Osteoblast (primary cell): Measurements from ENCODE around the gene ATOSA. TPM values are rescaled to one million over a fixed set of nuclear protein-coding genes. Genes with fewer than 3 reads are reported as not detected.

Source experiments
- DNase-seq: peaks from one replicate; pipeline ENCODE4 v3.0.0; 2011; ENCODE audit warnings: low spot score, mixed read lengths; ENCODE audit not compliant: insufficient read length; ENCODE audit errors: missing footprints
- H2AFZ ChIP-seq: 2 replicates; pipeline ENCODE4 v1.6.0; 2011; ENCODE audit warnings: mild to moderate bottlenecking, low read length
- H3K27ac ChIP-seq: 2 replicates; pipeline ENCODE4 v1.5.1; 2011; ENCODE audit warnings: mild to moderate bottlenecking, low read depth, low read length, moderate library complexity
- H3K27me3 ChIP-seq: 2 replicates; pipeline ENCODE4 v1.6.0; 2012; ENCODE audit warnings: mild to moderate bottlenecking, control low read depth, inconsistent platforms, low read length, moderate library complexity; ENCODE audit not compliant: insufficient read depth
- H3K36me3 ChIP-seq: 2 replicates; pipeline ENCODE4 v1.5.1; 2011; ENCODE audit warnings: mild to moderate bottlenecking, low read length, control low read depth, moderate library complexity; ENCODE audit not compliant: insufficient read depth
- H3K4me1 ChIP-seq: 2 replicates; pipeline ENCODE4 v1.5.1; 2011; ENCODE audit warnings: mild to moderate bottlenecking, low read length, control low read depth, moderate library complexity; ENCODE audit not compliant: insufficient read depth
- H3K4me2 ChIP-seq: 2 replicates; pipeline ENCODE4 v1.6.0; 2011; ENCODE audit warnings: mild to moderate bottlenecking, low read length; ENCODE audit not compliant: insufficient read depth
- H3K4me3 ChIP-seq: fragments of 200-600 bp; sonication (generic); 3 replicates; pipeline ENCODE4 v1.5.1; 2012; ENCODE audit warnings: mild to moderate bottlenecking, low read length, inconsistent platforms; ENCODE audit not compliant: insufficient read depth
- H3K79me2 ChIP-seq: 2 replicates; pipeline ENCODE4 v1.6.0; 2012; ENCODE audit warnings: mild to moderate bottlenecking, low read length, control low read depth, inconsistent platforms; ENCODE audit not compliant: insufficient read depth
- H3K9me3 ChIP-seq: 2 replicates; pipeline ENCODE4 v1.5.1; 2011; ENCODE audit warnings: low read depth, low read length, control low read depth
- H4K20me1 ChIP-seq: 2 replicates; pipeline ENCODE4 v1.6.0; 2012; ENCODE audit warnings: mild to moderate bottlenecking, low read length, control low read depth; ENCODE audit not compliant: insufficient read depth
- total RNA-seq: library from RNA; depleted of rRNA; stranded (reverse); fragments of >200 nt; gene quantifications from 2 replicates; pipeline ENCODE4 v1.2.3, GENCODE V29; 2012
- TF ChIP-seq, protein P1 (sequence below): IDR thresholded peaks from 2 replicates; pipeline ENCODE4 v1.5.1; 2011; ENCODE audit warnings: mild to moderate bottlenecking, low read depth, low read length, moderate library complexity; ENCODE audit errors: extremely low read depth

Gene ATOSA
- total RNA-seq, 1 donor = 34.4 TPM

DNA sequence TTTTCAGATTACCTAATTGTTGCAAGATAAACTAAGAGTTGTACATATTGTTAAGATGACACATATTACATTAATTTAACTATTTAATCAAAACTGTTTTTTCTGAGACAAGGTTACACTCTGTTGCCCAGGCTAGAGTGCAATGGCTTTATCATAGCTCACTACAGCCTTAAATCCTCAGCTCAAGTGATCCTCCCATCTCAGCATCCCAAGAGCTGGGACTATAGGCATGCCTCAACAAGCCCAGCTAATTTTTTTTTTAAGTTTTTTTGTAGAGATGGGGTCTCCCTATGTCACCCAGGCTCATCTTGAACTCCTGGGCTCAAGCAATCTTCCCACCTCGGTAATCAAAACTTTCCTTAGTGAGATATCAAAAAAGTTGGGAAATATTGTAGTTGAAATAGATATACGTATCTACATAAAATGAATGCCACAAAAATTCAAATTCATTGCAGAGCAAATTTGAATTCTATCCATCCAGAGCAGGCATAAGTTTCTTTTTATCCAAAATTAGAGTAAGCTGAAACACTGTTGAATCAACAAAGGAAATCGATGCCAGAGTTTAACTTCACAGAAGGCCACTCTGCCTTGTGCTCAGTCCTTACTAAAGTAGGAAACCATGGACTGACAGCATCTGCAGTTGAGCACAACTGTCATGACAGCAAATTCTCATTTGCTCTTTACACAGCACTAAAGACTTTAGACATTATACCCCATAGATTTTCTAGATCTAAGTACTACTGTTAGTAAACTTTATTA is 15.5 kb downstream of the ATOSA start:
- no peak overlapping the region for H2AFZ ChIP-seq
- H3K27ac ChIP-seq = no peak overlapping the region
- no peak overlapping the region for H3K4me2 ChIP-seq
- H3K9me3 ChIP-seq = no peaks in the 10 kb centered on the region
- H3K79me2 ChIP-seq = peaks cover 3% of the 10 kb centered on the region
- H3K4me3 ChIP-seq = no peak overlapping the region
- TF ChIP-seq, protein P1, sequence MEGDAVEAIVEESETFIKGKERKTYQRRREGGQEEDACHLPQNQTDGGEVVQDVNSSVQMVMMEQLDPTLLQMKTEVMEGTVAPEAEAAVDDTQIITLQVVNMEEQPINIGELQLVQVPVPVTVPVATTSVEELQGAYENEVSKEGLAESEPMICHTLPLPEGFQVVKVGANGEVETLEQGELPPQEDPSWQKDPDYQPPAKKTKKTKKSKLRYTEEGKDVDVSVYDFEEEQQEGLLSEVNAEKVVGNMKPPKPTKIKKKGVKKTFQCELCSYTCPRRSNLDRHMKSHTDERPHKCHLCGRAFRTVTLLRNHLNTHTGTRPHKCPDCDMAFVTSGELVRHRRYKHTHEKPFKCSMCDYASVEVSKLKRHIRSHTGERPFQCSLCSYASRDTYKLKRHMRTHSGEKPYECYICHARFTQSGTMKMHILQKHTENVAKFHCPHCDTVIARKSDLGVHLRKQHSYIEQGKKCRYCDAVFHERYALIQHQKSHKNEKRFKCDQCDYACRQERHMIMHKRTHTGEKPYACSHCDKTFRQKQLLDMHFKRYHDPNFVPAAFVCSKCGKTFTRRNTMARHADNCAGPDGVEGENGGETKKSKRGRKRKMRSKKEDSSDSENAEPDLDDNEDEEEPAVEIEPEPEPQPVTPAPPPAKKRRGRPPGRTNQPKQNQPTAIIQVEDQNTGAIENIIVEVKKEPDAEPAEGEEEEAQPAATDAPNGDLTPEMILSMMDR = no peak
- DNase-seq = no peak
- H3K36me3 ChIP-seq = peaks cover 37% of the 10 kb centered on the region
- H3K27me3 ChIP-seq = no peaks in the 10 kb centered on the region
- peaks cover 6% of the 10 kb centered on the region for H4K20me1 ChIP-seq
- H3K4me1 ChIP-seq = no peaks in the 10 kb centered on the region

DNA sequence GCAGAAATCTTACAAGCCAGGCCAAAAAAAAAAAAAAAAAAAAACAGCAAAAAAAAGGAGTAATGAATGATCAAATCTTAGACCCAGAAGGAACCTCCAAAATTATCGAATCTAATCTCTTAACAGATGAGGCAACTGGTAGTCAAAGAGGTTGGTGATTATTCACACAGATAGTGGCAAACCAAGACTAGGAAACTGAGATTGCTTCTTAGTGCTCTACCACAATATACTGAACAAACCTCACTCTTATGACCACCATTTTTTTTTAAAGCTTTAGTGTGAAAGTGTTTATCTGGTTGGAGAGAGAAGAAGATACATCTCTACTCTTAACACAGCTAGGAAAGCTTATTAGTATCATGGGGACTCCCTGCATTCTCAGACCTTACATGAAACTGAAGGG is 17.3 kb downstream of the ATOSA start:
- Histone ChIP-seq H3K4me1 (peaks cover 13% of the 10 kb centered on the region), H3K27ac (no peak overlapping the region), H3K79me2 (peaks cover 3% of the 10 kb centered on the region), H3K4me3 (no peak overlapping the region), H4K20me1 (peaks cover 6% of the 10 kb centered on the region), H3K4me2 (no peak overlapping the region), H2AFZ (no peak overlapping the region), H3K27me3 (no peaks in the 10 kb centered on the region), H3K9me3 (no peaks in the 10 kb centered on the region), H3K36me3 (peaks cover 33% of the 10 kb centered on the region)
- TF ChIP-seq, protein P1 = no peak
- DNase-seq = no peak

DNA sequence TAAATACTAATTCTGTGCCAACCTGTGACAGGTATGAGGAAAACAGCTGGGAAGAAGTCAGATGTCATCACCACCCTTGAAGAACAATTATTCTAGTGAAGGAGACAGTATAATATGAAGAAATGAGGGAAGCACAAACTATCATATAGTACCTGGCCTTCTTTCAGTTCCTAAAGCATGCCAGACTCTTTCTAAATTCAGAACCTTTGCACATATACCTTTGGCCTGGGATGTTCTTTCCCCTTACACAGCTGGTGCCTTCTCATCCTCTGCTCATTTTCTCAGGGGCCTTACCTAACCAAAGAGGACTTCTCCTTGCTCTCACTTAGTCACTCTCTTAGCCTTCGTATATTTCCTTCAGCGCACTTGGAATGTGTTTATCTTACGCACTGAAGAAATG is 19.0 kb downstream of the ATOSA start:
- DNase-seq = no peak
- H3K4me2 ChIP-seq = no peak overlapping the region
- H2AFZ ChIP-seq = no peak overlapping the region
- TF ChIP-seq, protein P1 = no peak
- no peaks in the 10 kb centered on the region for H3K9me3 ChIP-seq
- H3K79me2 ChIP-seq = peaks cover 14% of the 10 kb centered on the region
- no peak overlapping the region for H3K4me3 ChIP-seq
- H3K4me1 ChIP-seq = peaks cover 19% of the 10 kb centered on the region
- H3K36me3 ChIP-seq = peaks cover 22% of the 10 kb centered on the region
- no peaks in the 10 kb centered on the region for H3K27me3 ChIP-seq
- no peak overlapping the region for H3K27ac ChIP-seq
- H4K20me1 ChIP-seq = peaks cover 6% of the 10 kb centered on the region

DNA sequence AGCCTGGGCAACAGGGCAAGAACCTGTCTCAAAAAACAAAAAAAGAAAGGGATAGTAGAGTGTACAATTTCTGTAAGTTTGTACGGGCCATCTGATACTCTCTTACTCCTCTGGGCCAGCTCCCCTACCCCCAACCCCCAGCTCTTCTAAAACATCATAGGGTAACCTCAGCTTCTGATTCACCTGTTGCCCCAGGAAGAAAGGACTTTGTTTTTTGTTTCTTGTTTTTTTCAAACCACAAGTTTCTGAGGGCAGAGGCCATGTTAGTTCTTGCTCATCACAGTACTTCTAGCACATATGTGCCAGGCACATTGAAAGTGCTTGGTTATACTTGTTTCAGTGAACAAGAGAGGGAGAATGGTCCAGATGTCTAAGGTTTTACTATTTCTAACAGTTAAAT is 20.2 kb downstream of the ATOSA start:
- Histone ChIP-seq H3K36me3 (peaks cover 15% of the 10 kb centered on the region), H2AFZ (no peak overlapping the region), H3K9me3 (no peaks in the 10 kb centered on the region), H3K4me1 (peaks cover 29% of the 10 kb centered on the region), H3K27me3 (no peaks in the 10 kb centered on the region), H3K79me2 (peaks cover 16% of the 10 kb centered on the region), H3K4me2 (no peak overlapping the region), H4K20me1 (peaks cover 3% of the 10 kb centered on the region), H3K4me3 (no peak overlapping the region), H3K27ac (no peak overlapping the region)
- TF ChIP-seq, protein P1 = no peak
- no peak for DNase-seq
